Measurements from ENCODE around the gene ERC2.

DNA sequence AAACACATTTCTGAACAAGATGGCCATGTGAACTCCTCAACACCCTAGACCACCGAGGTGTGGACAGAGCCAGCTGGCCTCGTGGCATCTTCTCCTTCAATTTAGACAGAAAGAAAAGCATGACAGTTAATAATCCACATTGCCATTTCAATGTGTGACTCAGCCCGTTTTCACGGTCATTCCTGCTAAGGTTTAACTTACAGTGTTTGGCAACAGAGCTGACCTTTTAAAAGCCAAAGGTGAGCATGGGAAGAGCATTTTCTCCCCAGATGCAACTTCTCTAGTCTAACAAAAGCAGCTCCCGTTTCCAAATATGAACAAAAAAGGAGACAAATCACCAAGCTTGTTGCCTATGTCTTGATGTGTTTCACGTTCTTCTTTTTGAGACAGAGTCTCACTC lies 563.6 kb downstream of the ERC2 start:
- TF ChIP-seq, protein P1, sequence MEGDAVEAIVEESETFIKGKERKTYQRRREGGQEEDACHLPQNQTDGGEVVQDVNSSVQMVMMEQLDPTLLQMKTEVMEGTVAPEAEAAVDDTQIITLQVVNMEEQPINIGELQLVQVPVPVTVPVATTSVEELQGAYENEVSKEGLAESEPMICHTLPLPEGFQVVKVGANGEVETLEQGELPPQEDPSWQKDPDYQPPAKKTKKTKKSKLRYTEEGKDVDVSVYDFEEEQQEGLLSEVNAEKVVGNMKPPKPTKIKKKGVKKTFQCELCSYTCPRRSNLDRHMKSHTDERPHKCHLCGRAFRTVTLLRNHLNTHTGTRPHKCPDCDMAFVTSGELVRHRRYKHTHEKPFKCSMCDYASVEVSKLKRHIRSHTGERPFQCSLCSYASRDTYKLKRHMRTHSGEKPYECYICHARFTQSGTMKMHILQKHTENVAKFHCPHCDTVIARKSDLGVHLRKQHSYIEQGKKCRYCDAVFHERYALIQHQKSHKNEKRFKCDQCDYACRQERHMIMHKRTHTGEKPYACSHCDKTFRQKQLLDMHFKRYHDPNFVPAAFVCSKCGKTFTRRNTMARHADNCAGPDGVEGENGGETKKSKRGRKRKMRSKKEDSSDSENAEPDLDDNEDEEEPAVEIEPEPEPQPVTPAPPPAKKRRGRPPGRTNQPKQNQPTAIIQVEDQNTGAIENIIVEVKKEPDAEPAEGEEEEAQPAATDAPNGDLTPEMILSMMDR (IDR thresholded peaks at IDR 0.05), result no peak
- no peak for TF ChIP-seq POLR2A (IDR thresholded peaks at IDR 0.05)

Measured in heart left ventricle (tissue), 13 donors.